OCI-LY7 (cell line): ENCODE data around the gene UBE2G2.

Experiments
- EZH2phosphoT487 ChIP-seq: fragments of 200-600 bp; sonication (generic); IDR thresholded peaks from 2 replicates; pipeline ENCODE4 v1.6.1; 2018; ENCODE audit warnings: low read depth, borderline replicate concordance, mild to moderate bottlenecking, mixed run types, antibody characterized with exemption, low read length, moderate library complexity, mixed read lengths
- TF ChIP-seq, protein P1 (sequence below): fragments of 200-600 bp; sonication (generic); conservative IDR thresholded peaks from 2 replicates; pipeline ENCODE4 v1.5.1; 2014; ENCODE audit warnings: mild to moderate bottlenecking, antibody characterized with exemption, low read length, moderate library complexity, mixed read lengths

DNA sequence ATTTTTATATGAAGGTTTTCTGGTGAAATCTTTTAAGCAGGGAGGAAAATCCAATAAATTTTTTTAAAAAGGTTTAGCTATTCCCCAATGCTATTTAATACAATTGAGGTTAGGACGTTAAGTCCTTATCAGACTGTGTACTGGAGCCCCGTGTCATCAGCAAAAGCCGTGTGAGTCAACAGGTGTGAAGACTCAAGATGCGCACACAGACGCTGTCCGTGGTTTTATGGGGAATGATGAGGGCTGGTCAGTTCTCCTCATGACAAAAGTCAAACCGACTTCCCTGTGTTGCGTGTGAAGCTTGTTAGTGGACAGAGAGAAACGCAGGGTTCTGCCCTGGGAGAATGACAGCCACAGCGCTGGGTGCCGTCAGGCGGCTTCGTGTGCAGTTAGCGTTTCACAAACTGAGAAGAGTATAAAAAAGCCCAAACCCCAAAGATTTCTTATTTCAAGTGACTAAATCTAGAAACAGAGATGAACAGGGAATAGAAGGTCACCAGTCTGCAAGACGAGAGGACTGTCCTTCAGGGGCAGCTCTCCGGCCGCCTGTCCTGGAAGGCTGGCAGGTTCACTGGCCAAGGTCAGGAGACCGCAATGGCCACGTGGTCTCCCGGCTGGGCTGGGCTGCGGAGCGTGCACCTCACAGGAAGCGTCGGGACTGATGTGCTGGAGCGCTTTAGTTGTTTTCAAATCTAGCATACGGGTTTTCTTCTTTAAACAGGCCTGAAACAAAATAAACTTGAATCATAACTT lies 49.5 kb upstream of the UBE2G2 start:
- TF ChIP-seq, protein P1, sequence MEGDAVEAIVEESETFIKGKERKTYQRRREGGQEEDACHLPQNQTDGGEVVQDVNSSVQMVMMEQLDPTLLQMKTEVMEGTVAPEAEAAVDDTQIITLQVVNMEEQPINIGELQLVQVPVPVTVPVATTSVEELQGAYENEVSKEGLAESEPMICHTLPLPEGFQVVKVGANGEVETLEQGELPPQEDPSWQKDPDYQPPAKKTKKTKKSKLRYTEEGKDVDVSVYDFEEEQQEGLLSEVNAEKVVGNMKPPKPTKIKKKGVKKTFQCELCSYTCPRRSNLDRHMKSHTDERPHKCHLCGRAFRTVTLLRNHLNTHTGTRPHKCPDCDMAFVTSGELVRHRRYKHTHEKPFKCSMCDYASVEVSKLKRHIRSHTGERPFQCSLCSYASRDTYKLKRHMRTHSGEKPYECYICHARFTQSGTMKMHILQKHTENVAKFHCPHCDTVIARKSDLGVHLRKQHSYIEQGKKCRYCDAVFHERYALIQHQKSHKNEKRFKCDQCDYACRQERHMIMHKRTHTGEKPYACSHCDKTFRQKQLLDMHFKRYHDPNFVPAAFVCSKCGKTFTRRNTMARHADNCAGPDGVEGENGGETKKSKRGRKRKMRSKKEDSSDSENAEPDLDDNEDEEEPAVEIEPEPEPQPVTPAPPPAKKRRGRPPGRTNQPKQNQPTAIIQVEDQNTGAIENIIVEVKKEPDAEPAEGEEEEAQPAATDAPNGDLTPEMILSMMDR = no peak
- TF ChIP-seq EZH2phosphoT487 = no peak
